ENCODE data around the gene STX16. TPM values are rescaled to one million over a fixed set of nuclear protein-coding genes. Genes with fewer than 3 reads are reported as not detected.

The STX16 gene
- total and polyA plus RNA-seq, 8 donors = 17.9 to 67.0 (median 25.1) TPM

DNA sequence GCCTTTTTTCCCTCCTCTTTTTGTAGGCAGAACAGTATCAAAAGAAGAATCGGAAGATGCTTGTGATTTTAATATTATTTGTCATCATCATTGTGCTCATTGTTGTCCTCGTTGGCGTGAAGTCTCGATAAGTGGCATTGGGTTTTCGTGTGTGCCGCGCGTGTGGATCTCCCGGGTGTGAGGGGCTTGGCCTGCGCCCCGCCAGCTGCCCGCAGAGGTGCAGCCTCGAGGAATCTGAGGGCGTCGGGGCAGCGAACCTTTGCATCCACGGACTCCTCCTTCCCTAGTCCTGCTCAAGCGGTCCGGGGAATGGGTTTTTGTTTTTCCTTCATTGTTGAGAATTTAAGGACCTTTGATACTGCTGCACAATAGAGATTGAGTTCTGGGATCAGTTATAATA lies 25.1 kb downstream of the STX16 start:
- Histone ChIP-seq H3K27me3 (no peaks in the 10 kb centered on the region), H3K4me1 (no peaks in the 10 kb centered on the region), H3K27ac (no peak overlapping the region), H3K9me3 (no peaks in the 10 kb centered on the region), H3K36me3 (peaks cover 5 to 49% (median 12%) of the 10 kb centered on the region in 3 donors), H3K4me3 (no peak overlapping the region)
- TF ChIP-seq, protein P1, sequence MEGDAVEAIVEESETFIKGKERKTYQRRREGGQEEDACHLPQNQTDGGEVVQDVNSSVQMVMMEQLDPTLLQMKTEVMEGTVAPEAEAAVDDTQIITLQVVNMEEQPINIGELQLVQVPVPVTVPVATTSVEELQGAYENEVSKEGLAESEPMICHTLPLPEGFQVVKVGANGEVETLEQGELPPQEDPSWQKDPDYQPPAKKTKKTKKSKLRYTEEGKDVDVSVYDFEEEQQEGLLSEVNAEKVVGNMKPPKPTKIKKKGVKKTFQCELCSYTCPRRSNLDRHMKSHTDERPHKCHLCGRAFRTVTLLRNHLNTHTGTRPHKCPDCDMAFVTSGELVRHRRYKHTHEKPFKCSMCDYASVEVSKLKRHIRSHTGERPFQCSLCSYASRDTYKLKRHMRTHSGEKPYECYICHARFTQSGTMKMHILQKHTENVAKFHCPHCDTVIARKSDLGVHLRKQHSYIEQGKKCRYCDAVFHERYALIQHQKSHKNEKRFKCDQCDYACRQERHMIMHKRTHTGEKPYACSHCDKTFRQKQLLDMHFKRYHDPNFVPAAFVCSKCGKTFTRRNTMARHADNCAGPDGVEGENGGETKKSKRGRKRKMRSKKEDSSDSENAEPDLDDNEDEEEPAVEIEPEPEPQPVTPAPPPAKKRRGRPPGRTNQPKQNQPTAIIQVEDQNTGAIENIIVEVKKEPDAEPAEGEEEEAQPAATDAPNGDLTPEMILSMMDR (IDR thresholded peaks at IDR 0.05) = no peak
- no peak for FAIRE-seq
- intact Hi-C loops (cut with DNase I) = no loop called here
- WGBS, 2 donors = 96 to 97% methylated on average over 19 of the region's 19 CpGs
- ATAC-seq = no peak
- no peak for DNase-seq

DNA sequence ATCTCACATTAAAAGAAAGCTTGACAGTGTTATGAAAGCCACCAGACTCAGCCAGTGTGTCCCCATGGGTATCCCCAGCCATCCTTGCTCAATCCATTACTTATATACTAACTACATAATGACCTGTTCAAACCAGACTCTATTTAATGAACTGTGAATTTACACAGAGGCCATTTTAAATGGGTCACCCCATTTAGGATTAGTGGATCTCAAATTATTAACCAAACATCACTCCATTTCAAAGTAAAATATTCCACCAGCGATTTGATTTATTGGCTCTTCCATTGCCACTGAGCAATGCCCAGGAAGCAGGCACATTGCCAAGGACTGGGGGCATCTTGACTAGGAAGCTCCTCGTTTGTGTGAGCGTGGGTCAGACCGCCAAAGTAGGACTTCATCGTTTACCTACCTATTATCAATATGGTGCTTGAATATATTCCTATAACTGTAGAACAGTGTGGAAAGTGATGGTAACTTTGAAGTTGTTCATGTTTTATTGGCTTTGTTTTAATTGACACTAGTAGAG lies 26.1 kb downstream of the STX16 start:
- 82 to 83% methylated on average over 5 of the region's 5 CpGs for WGBS, 2 donors
- Histone ChIP-seq H3K9me3 (no peaks in the 10 kb centered on the region), H3K27ac (no peak overlapping the region), H3K4me1 (no peaks in the 10 kb centered on the region), H3K36me3 (peaks cover 5 to 49% (median 12%) of the 10 kb centered on the region in 3 donors), H3K4me3 (no peak overlapping the region), H3K27me3 (no peaks in the 10 kb centered on the region)
- DNase-seq = no peak
- intact Hi-C loops (cut with DNase I) = no loop called here
- TF ChIP-seq, protein P1 (IDR thresholded peaks at IDR 0.05) = no peak
- ATAC-seq = no peak
- no peak for FAIRE-seq

DNA sequence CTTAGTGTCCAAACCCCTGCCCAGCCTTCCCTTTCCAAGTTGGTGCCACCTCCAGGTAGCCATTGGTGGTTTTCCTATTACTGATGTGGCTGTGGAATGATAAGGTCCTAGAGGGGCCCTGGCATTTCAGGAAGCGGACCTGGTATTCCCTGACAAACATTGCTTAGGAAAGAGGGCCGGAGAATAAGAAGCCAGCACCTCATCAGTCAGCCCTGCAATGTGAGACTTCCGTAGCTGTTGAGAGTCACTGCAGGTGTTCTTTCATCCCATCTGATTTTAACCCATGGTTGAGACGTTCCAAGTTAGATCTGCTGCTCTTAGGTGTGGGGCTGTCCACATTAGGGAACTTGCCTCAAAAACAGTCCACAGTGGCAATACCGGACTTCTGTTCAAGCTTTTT lies 26.7 kb downstream of the STX16 start:
- no peak for FAIRE-seq
- no peak for ATAC-seq
- TF ChIP-seq, protein P1 (IDR thresholded peaks at IDR 0.05) = no peak
- Histone ChIP-seq H3K27ac (no peak overlapping the region), H3K27me3 (no peaks in the 10 kb centered on the region), H3K36me3 (peaks cover 5 to 43% (median 12%) of the 10 kb centered on the region in 3 donors), H3K9me3 (no peaks in the 10 kb centered on the region), H3K4me3 (no peak overlapping the region), H3K4me1 (no peaks in the 10 kb centered on the region)
- WGBS, 2 donors = 90 to 97% methylated on average over 5 of the region's 5 CpGs
- DNase-seq = no peak
- intact Hi-C loops (cut with DNase I) = no loop called here

DNA sequence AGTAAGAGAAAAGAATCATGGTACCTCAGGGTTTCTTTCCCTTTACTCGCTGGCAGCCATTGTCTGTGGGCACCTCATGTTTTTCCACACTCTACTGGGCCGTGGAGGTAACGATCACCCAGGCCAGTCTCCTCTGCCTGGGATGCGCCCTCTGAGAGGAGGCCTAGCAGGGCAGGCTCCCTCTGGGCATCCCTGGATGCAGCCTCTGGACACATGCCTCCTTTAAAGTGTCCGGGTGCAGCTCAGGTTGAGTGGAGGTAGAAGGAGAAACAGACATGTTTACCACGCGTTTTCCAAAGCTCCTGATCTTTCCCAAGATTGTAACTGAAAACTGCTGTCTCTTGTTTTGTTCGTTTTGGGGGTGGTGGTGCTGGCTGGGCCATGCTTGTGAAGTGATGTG lies 27.7 kb downstream of the STX16 start:
- no peak for FAIRE-seq

More for the DNA sequence above, 27.7 kb downstream of the STX16 start:
- no peak overlapping the region for H3K4me3 ChIP-seq
- TF ChIP-seq, protein P1 (IDR thresholded peaks at IDR 0.05) = no peak
- peaks cover 3 to 33% (median 12%) of the 10 kb centered on the region in 3 donors for H3K36me3 ChIP-seq
- no peak overlapping the region for H3K27ac ChIP-seq
- no peaks in the 10 kb centered on the region for H3K4me1 ChIP-seq
- WGBS, 2 donors = 87 to 95% methylated on average over 8 of the region's 8 CpGs
- DNase-seq (no peak), ATAC-seq (no peak)
- intact Hi-C loops (cut with DNase I) = no loop called here
- H3K9me3 ChIP-seq = no peaks in the 10 kb centered on the region
- H3K27me3 ChIP-seq = no peaks in the 10 kb centered on the region
